GM23338 (cell line): ENCODE results near the gene CPT1C. TPM values are rescaled to one million over a fixed set of nuclear protein-coding genes. Genes with fewer than 3 reads are reported as not detected.

Source experiments
- ATAC-seq: fragments of 200-7000 bp; cut with Tn5 transposase; 3 replicates; pipeline ENCODE4 v1.9.1; 2020
- DNase-seq: peaks from one replicate; pipeline ENCODE4 v3.0.0-alpha.2; 2015; ENCODE audit warnings: low spot score
- H2AFZ ChIP-seq: fragments of 200-600 bp; sonication (generic); 2 replicates; pipeline ENCODE4 v1.8.0; 2016; ENCODE audit warnings: antibody characterized with exemption, mild to moderate bottlenecking, moderate library complexity
- H3F3A ChIP-seq: fragments of 200-600 bp; sonication (generic); replicated peaks from 2 replicates; pipeline ENCODE4 v1.8.0; 2017; ENCODE audit warnings: antibody characterized with exemption, mixed run types, low read depth
- H3K27ac ChIP-seq: fragments of 200-600 bp; sonication (generic); 2 replicates; pipeline ENCODE4 v1.6.1; 2016; ENCODE audit warnings: low read depth
- H3K27me3 ChIP-seq: fragments of 200-600 bp; sonication (generic); 2 replicates; pipeline ENCODE4 v1.8.0; 2016; ENCODE audit warnings: mild to moderate bottlenecking, mixed run types, moderate library complexity; ENCODE audit not compliant: insufficient read depth
- H3K36me3 ChIP-seq: fragments of 200-600 bp; sonication (generic); 2 replicates; pipeline ENCODE4 v1.8.0; 2016; ENCODE audit warnings: mild to moderate bottlenecking; ENCODE audit not compliant: insufficient read depth
- H3K4me1 ChIP-seq: fragments of 200-600 bp; sonication (generic); 2 replicates; pipeline ENCODE4 v1.8.0; 2016; ENCODE audit warnings: mild to moderate bottlenecking, moderate library complexity; ENCODE audit not compliant: insufficient read depth
- H3K4me2 ChIP-seq: fragments of 200-600 bp; sonication (generic); 2 replicates; pipeline ENCODE4 v1.7.1; 2017; ENCODE audit warnings: mixed run types
- H3K4me3 ChIP-seq: fragments of 200-600 bp; sonication (generic); 2 replicates; pipeline ENCODE4 v1.6.1; 2016; ENCODE audit warnings: mixed run types
- H3K79me2 ChIP-seq: fragments of 200-600 bp; sonication (generic); replicated peaks from 2 replicates; pipeline ENCODE4 v1.8.0; 2017; ENCODE audit warnings: mild to moderate bottlenecking; ENCODE audit not compliant: insufficient read depth
- H3K9me2 ChIP-seq: fragments of 200-600 bp; sonication (generic); 2 replicates; pipeline ENCODE4 v1.8.0; 2017; ENCODE audit not compliant: insufficient read depth
- H4K20me1 ChIP-seq: fragments of 200-600 bp; sonication (generic); replicated peaks from 2 replicates; pipeline ENCODE4 v1.8.0; 2017; ENCODE audit warnings: mild to moderate bottlenecking; ENCODE audit not compliant: insufficient read depth
- H3K27ac Mint-ChIP-seq: 2 replicates; pipeline ENCODE4 v1.8.0; 2020; ENCODE audit warnings: inconsistent platforms, mild to moderate bottlenecking, moderate library complexity, mixed read lengths
- H3K27me3 Mint-ChIP-seq: 3 replicates; pipeline ENCODE4 v1.8.0; 2022; ENCODE audit warnings: low read depth, mild to moderate bottlenecking, moderate library complexity, mixed read lengths, inconsistent platforms; ENCODE audit not compliant: insufficient read depth, poor library complexity
- H3K36me3 Mint-ChIP-seq: 3 replicates; pipeline ENCODE4 v1.8.0; 2021; ENCODE audit warnings: low read depth, mild to moderate bottlenecking, inconsistent platforms, moderate library complexity, mixed read lengths
- H3K4me1 Mint-ChIP-seq: 3 replicates; pipeline ENCODE4 v1.8.0; 2020; ENCODE audit warnings: mild to moderate bottlenecking, inconsistent platforms, mixed read lengths
- H3K4me3 Mint-ChIP-seq: 3 replicates; pipeline ENCODE4 v1.8.0; 2021; ENCODE audit warnings: moderate library complexity, mild to moderate bottlenecking, inconsistent platforms, mixed read lengths
- H3K9me3 Mint-ChIP-seq: 3 replicates; pipeline ENCODE4 v1.8.0; 2020; ENCODE audit warnings: moderate library complexity, mild to moderate bottlenecking, inconsistent platforms, mixed read lengths
- CREB1 ChIP-seq: fragments of 250-450 bp; sonication (Bioruptor Pico); IDR thresholded peaks from 2 replicates; pipeline ENCODE4 v1.5.0; 2020; ENCODE audit warnings: low read depth, mild to moderate bottlenecking, moderate library complexity
- EZH2 ChIP-seq: fragments of 200-600 bp; sonication (generic); IDR thresholded peaks from one replicate; pipeline ENCODE4 v1.8.0; 2017; ENCODE audit warnings: antibody characterized with exemption, mild to moderate bottlenecking, low read depth; ENCODE audit not compliant: unreplicated experiment
- EZH2phosphoT487 ChIP-seq: fragments of 200-600 bp; sonication (generic); IDR thresholded peaks from one replicate; pipeline ENCODE4 v1.8.1; 2018; ENCODE audit warnings: antibody characterized with exemption; ENCODE audit not compliant: unreplicated experiment
- JUNB ChIP-seq: IDR thresholded peaks from one replicate; pipeline ENCODE4 v1.6.1; 2016; ENCODE audit warnings: antibody characterized with exemption; ENCODE audit not compliant: unreplicated experiment
- NANOG ChIP-seq: IDR thresholded peaks from 2 replicates; pipeline ENCODE4 v1.6.1; 2016; ENCODE audit warnings: antibody characterized with exemption, borderline replicate concordance
- POLR2AphosphoS5 ChIP-seq: IDR thresholded peaks from 2 replicates; pipeline ENCODE4 v1.6.1; 2016; ENCODE audit warnings: antibody characterized with exemption, low read depth
- STAT1 ChIP-seq: IDR thresholded peaks from one replicate; pipeline ENCODE4 v1.6.1; 2016; ENCODE audit warnings: antibody characterized with exemption; ENCODE audit not compliant: unreplicated experiment
- ZNF114 ChIP-seq: fragments of 250-450 bp; sonication (Bioruptor Pico); IDR thresholded peaks from 2 replicates; pipeline ENCODE4 v1.5.0; 2020; ENCODE audit warnings: mild to moderate bottlenecking, moderate library complexity
- ZNF331 ChIP-seq: fragments of 250-450 bp; sonication (Bioruptor Pico); IDR thresholded peaks from 2 replicates; pipeline ENCODE4 v1.5.0; 2020; ENCODE audit warnings: low read depth, mild to moderate bottlenecking, moderate library complexity
- polyA plus RNA-seq: library from polyadenylated mRNA; unstranded; fragments of >200 nt; fragmentation: Nextera tagmentation; extraction: Ambion mirVana; gene quantifications from 2 replicates; pipeline ENCODE4 v1.2.1, GENCODE V29; 2016
- total RNA-seq: library from RNA; depleted of rRNA; stranded (reverse); fragments of >200 nt; shearing (Covaris generic); gene quantifications from 2 replicates; pipeline ENCODE4 v1.2.3, GENCODE V29; 2014
- TF ChIP-seq, protein P1 (sequence below), 2 experiments: fragments of 200-600 bp in 1 of 2; sonication (generic) in 1 of 2; conservative IDR thresholded peaks; 2 replicates each; pipeline versions ENCODE4 v1.5.1 to v1.6.1; 2016 to 2017; ENCODE audit warnings: antibody characterized with exemption in 2 of 2, low read depth in 2 of 2, mild to moderate bottlenecking in 2 of 2, moderate library complexity in 1 of 2
- TF ChIP-seq, protein P2 (sequence below): IDR thresholded peaks from 2 replicates; pipeline ENCODE4 v1.6.1; 2016; ENCODE audit warnings: antibody characterized with exemption
- TF ChIP-seq, protein P3 (sequence below): IDR thresholded peaks from one replicate; pipeline ENCODE4 v1.6.1; 2018; ENCODE audit warnings: antibody characterized with exemption; ENCODE audit not compliant: unreplicated experiment
- TF ChIP-seq, protein P4 (sequence below): fragments of 250-450 bp; sonication (Bioruptor Pico); IDR thresholded peaks from 2 replicates; pipeline ENCODE4 v1.5.0; 2020; ENCODE audit warnings: mild to moderate bottlenecking, moderate library complexity

Gene CPT1C
- total and polyA plus RNA-seq, 2 experiments from 2014 or later: 63.4 to 77.3 TPM

DNA sequence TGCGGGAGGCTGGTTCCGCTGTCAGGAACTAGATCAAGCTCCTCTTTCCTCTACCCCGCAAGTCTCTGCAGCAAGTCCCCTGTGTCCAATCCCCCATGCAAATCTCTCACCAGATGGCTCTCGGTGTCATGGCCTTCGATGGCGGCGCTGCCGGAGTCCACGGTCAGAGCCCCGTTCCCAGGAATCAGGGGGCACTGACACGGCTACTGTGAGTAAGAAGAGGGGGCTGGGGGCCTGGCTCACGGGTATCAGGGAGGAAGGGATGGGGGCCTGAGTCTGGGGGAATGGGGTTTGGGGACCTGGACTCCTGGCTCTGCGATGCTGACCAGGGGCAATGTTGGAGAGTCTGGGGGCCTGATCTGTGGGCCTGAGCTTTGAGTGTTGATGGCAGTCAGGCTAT, 44.9 kb upstream of the CPT1C start (continued):
- TF ChIP-seq, protein P1, sequence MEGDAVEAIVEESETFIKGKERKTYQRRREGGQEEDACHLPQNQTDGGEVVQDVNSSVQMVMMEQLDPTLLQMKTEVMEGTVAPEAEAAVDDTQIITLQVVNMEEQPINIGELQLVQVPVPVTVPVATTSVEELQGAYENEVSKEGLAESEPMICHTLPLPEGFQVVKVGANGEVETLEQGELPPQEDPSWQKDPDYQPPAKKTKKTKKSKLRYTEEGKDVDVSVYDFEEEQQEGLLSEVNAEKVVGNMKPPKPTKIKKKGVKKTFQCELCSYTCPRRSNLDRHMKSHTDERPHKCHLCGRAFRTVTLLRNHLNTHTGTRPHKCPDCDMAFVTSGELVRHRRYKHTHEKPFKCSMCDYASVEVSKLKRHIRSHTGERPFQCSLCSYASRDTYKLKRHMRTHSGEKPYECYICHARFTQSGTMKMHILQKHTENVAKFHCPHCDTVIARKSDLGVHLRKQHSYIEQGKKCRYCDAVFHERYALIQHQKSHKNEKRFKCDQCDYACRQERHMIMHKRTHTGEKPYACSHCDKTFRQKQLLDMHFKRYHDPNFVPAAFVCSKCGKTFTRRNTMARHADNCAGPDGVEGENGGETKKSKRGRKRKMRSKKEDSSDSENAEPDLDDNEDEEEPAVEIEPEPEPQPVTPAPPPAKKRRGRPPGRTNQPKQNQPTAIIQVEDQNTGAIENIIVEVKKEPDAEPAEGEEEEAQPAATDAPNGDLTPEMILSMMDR (conservative IDR thresholded peaks at IDR 0.05; ENCODE audit: low read depth in 2 of 2): no peak
- TF ChIP-seq CREB1 (no peak), EZH2phosphoT487 (no peak), EZH2 (no peak), ZNF331 (CRISPR knock-in tag) (no peak), ZNF114 (CRISPR knock-in tag) (no peak), STAT1 (no peak), JUNB (no peak), NANOG (no peak)
- TF ChIP-seq, protein P2, sequence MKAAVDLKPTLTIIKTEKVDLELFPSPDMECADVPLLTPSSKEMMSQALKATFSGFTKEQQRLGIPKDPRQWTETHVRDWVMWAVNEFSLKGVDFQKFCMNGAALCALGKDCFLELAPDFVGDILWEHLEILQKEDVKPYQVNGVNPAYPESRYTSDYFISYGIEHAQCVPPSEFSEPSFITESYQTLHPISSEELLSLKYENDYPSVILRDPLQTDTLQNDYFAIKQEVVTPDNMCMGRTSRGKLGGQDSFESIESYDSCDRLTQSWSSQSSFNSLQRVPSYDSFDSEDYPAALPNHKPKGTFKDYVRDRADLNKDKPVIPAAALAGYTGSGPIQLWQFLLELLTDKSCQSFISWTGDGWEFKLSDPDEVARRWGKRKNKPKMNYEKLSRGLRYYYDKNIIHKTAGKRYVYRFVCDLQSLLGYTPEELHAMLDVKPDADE: no peak
- TF ChIP-seq, protein P3, sequence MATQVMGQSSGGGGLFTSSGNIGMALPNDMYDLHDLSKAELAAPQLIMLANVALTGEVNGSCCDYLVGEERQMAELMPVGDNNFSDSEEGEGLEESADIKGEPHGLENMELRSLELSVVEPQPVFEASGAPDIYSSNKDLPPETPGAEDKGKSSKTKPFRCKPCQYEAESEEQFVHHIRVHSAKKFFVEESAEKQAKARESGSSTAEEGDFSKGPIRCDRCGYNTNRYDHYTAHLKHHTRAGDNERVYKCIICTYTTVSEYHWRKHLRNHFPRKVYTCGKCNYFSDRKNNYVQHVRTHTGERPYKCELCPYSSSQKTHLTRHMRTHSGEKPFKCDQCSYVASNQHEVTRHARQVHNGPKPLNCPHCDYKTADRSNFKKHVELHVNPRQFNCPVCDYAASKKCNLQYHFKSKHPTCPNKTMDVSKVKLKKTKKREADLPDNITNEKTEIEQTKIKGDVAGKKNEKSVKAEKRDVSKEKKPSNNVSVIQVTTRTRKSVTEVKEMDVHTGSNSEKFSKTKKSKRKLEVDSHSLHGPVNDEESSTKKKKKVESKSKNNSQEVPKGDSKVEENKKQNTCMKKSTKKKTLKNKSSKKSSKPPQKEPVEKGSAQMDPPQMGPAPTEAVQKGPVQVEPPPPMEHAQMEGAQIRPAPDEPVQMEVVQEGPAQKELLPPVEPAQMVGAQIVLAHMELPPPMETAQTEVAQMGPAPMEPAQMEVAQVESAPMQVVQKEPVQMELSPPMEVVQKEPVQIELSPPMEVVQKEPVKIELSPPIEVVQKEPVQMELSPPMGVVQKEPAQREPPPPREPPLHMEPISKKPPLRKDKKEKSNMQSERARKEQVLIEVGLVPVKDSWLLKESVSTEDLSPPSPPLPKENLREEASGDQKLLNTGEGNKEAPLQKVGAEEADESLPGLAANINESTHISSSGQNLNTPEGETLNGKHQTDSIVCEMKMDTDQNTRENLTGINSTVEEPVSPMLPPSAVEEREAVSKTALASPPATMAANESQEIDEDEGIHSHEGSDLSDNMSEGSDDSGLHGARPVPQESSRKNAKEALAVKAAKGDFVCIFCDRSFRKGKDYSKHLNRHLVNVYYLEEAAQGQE: no peak

DNA sequence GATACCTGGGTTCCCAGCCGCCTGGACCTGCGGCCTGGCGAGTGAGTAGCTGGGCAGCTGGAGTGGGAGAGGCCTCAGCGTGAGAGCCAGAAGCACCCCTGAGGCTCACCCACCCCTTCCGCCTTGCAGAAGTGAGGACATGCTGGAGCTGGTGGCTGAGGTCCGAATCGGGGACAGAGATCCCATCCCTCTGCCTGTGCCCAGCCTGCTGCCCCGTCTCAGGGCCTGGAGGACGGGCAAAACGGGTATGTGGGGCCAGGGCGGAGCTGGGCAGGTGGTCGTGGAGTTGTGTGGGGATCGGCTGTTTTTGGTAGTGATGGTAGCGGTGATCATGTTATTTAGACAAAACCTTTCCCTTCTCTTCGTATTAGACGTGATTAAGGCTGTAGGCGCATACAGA, 44.3 kb upstream of the CPT1C start:
- Histone ChIP-seq H3K9me2 (no peaks in the 10 kb centered on the region), H3F3A (peaks cover 13% of the 10 kb centered on the region; the same call in 1 of the 2 replicates), H3K27me3 (no peaks in the 10 kb centered on the region), H2AFZ (no peak overlapping the region), H3K79me2 (peaks cover 26% of the 10 kb centered on the region), H3K4me1 (peaks cover 12% of the 10 kb centered on the region), H3K27ac (no peak overlapping the region), H3K4me3 (no peak overlapping the region), H3K36me3 (peaks cover 4% of the 10 kb centered on the region), H3K4me2 (no peak overlapping the region), H4K20me1 (peaks cover 13% of the 10 kb centered on the region)
- H3K36me3 Mint-ChIP-seq: peaks cover 34% of the 10 kb centered on the region
- DNase-seq (no peak), ATAC-seq (no peak)
- H3K27me3 Mint-ChIP-seq: peaks cover 14% of the 10 kb centered on the region
- no peaks in the 10 kb centered on the region for H3K9me3 Mint-ChIP-seq
- H3K4me1 Mint-ChIP-seq: peaks cover 23% of the 10 kb centered on the region
- no peak overlapping the region for H3K4me3 Mint-ChIP-seq
- peak overlapping the region; percentile 44; the same call in 1 of the 2 replicates for H3K27ac Mint-ChIP-seq
- TF ChIP-seq, protein P4, sequence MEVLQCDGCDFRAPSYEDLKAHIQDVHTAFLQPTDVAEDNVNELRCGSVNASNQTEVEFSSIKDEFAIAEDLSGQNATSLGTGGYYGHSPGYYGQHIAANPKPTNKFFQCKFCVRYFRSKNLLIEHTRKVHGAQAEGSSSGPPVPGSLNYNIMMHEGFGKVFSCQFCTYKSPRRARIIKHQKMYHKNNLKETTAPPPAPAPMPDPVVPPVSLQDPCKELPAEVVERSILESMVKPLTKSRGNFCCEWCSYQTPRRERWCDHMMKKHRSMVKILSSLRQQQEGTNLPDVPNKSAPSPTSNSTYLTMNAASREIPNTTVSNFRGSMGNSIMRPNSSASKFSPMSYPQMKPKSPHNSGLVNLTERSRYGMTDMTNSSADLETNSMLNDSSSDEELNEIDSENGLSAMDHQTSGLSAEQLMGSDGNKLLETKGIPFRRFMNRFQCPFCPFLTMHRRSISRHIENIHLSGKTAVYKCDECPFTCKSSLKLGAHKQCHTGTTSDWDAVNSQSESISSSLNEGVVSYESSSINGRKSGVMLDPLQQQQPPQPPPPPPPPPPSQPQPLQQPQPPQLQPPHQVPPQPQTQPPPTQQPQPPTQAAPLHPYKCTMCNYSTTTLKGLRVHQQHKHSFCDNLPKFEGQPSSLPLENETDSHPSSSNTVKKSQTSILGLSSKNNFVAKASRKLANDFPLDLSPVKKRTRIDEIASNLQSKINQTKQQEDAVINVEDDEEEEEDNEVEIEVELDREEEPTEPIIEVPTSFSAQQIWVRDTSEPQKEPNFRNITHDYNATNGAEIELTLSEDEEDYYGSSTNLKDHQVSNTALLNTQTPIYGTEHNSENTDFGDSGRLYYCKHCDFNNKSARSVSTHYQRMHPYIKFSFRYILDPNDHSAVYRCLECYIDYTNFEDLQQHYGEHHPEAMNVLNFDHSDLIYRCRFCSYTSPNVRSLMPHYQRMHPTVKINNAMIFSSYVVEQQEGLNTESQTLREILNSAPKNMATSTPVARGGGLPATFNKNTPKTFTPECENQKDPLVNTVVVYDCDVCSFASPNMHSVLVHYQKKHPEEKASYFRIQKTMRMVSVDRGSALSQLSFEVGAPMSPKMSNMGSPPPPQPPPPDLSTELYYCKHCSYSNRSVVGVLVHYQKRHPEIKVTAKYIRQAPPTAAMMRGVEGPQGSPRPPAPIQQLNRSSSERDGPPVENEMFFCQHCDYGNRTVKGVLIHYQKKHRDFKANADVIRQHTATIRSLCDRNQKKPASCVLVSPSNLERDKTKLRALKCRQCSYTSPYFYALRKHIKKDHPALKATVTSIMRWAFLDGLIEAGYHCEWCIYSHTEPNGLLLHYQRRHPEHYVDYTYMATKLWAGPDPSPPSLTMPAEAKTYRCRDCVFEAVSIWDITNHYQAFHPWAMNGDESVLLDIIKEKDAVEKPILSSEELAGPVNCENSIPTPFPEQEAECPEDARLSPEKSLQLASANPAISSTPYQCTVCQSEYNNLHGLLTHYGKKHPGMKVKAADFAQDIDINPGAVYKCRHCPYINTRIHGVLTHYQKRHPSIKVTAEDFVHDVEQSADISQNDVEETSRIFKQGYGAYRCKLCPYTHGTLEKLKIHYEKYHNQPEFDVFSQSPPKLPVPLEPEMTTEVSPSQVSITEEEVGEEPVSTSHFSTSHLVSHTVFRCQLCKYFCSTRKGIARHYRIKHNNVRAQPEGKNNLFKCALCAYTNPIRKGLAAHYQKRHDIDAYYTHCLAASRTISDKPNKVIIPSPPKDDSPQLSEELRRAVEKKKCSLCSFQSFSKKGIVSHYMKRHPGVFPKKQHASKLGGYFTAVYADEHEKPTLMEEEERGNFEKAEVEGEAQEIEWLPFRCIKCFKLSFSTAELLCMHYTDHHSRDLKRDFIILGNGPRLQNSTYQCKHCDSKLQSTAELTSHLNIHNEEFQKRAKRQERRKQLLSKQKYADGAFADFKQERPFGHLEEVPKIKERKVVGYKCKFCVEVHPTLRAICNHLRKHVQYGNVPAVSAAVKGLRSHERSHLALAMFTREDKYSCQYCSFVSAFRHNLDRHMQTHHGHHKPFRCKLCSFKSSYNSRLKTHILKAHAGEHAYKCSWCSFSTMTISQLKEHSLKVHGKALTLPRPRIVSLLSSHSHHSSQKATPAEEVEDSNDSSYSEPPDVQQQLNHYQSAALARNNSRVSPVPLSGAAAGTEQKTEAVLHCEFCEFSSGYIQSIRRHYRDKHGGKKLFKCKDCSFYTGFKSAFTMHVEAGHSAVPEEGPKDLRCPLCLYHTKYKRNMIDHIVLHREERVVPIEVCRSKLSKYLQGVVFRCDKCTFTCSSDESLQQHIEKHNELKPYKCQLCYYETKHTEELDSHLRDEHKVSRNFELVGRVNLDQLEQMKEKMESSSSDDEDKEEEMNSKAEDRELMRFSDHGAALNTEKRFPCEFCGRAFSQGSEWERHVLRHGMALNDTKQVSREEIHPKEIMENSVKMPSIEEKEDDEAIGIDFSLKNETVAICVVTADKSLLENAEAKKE (CRISPR knock-in tag): no peak
- no peak for TF ChIP-seq STAT1
- TF ChIP-seq JUNB: no peak
- TF ChIP-seq POLR2AphosphoS5: no peak
- no peak for TF ChIP-seq CREB1
- no peak for TF ChIP-seq ZNF331 (CRISPR knock-in tag)
